ENCODE data around the gene C12orf76. TPM values are rescaled to one million over a fixed set of nuclear protein-coding genes. Genes with fewer than 3 reads are reported as not detected.

C12orf76 gene
- total and polyA plus RNA-seq, 2 of the 13 experiments (the other 11 are each of a cell fraction or from before 2014, with no cell fraction given) = 15.8 to 38.4 TPM

DNA sequence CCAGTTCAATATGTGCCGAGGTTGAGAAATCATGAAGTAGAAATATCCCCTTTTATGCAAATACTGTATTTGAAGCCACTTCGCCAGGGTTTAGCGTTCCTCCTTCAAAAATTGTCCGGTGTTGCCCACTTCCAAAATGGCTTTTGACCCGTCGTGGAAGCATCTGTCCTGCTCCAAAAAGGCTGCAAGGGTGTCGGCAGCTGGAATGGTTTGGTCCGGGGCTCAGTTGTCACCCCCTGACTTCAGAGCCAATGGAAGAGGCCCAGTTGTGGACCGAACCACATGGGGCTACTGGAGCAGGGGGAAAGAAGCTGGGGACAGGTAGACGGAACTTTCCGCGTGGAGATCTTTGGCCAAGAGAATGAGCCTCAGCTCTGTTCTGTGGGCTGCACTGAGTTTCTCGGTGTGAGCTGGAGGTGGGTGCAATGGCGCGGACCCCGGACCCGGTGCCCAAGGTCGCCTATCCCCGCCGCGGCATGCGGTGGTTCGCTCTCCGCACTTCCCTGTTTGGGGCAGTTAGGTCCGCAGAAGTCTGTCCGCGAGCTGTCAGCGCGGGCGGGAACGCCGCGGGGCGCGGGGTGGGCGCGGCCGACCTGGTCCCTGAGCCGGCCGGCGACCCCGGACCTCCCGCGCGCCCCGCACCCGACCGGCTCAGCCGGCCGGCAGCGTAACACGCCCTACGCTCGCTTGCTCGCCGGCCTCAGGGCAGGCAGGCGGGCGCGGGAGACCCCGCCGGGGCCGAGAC, 49.2 kb downstream of the C12orf76 start, which contains the start of gene ANKRD13A (continued):
- no peak for TF ChIP-seq ZSCAN30 (CRISPR knock-in tag; IDR thresholded peaks at IDR 0.05)
- TF ChIP-seq ZFP1 (CRISPR knock-in tag; IDR thresholded peaks at IDR 0.05) = peak; percentile 16; the same call in 1 of the 2 replicates
- TF ChIP-seq KAT7 (CRISPR knock-in tag; IDR thresholded peaks at IDR 0.05; ENCODE audit: borderline replicate concordance) = 0 out of 2 replicates have a peak, but pooled peaks have one; percentile 64
- TF ChIP-seq CBFB (CRISPR knock-in tag; IDR thresholded peaks at IDR 0.05) = no peak
- TF ChIP-seq, protein P1, sequence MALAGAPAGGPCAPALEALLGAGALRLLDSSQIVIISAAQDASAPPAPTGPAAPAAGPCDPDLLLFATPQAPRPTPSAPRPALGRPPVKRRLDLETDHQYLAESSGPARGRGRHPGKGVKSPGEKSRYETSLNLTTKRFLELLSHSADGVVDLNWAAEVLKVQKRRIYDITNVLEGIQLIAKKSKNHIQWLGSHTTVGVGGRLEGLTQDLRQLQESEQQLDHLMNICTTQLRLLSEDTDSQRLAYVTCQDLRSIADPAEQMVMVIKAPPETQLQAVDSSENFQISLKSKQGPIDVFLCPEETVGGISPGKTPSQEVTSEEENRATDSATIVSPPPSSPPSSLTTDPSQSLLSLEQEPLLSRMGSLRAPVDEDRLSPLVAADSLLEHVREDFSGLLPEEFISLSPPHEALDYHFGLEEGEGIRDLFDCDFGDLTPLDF (CRISPR knock-in tag; IDR thresholded peaks at IDR 0.05) = no peak
- TF ChIP-seq KLF9 (CRISPR knock-in tag; IDR thresholded peaks at IDR 0.05; ENCODE audit: low read depth) = no peak
- no peak for TF ChIP-seq MBD4 (IDR thresholded peaks at IDR 0.05; ENCODE audit: borderline replicate concordance, low read length)
- 0 out of 2 replicates have a peak, but pooled peaks have one; percentile 31 for TF ChIP-seq BRCA1 (CRISPR knock-in tag; IDR thresholded peaks at IDR 0.05)
- TF ChIP-seq, protein P2, sequence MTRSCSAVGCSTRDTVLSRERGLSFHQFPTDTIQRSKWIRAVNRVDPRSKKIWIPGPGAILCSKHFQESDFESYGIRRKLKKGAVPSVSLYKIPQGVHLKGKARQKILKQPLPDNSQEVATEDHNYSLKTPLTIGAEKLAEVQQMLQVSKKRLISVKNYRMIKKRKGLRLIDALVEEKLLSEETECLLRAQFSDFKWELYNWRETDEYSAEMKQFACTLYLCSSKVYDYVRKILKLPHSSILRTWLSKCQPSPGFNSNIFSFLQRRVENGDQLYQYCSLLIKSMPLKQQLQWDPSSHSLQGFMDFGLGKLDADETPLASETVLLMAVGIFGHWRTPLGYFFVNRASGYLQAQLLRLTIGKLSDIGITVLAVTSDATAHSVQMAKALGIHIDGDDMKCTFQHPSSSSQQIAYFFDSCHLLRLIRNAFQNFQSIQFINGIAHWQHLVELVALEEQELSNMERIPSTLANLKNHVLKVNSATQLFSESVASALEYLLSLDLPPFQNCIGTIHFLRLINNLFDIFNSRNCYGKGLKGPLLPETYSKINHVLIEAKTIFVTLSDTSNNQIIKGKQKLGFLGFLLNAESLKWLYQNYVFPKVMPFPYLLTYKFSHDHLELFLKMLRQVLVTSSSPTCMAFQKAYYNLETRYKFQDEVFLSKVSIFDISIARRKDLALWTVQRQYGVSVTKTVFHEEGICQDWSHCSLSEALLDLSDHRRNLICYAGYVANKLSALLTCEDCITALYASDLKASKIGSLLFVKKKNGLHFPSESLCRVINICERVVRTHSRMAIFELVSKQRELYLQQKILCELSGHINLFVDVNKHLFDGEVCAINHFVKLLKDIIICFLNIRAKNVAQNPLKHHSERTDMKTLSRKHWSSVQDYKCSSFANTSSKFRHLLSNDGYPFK (CRISPR knock-in tag; IDR thresholded peaks at IDR 0.05; ENCODE audit: borderline replicate concordance) = peak; percentile 41; the same call in 1 of the 2 replicates
- TF ChIP-seq, protein P3, sequence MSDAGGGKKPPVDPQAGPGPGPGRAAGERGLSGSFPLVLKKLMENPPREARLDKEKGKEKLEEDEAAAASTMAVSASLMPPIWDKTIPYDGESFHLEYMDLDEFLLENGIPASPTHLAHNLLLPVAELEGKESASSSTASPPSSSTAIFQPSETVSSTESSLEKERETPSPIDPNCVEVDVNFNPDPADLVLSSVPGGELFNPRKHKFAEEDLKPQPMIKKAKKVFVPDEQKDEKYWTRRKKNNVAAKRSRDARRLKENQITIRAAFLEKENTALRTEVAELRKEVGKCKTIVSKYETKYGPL (CRISPR knock-in tag; IDR thresholded peaks at IDR 0.05) = no peak; the same call in 1 of the 2 replicates
- no peak for TF ChIP-seq ARID2 (CRISPR knock-in tag; IDR thresholded peaks at IDR 0.05; ENCODE audit: borderline replicate concordance)
- 0 out of 2 replicates have a peak, but pooled peaks have one; percentile 24 for TF ChIP-seq NCOR1 (IDR thresholded peaks at IDR 0.05; ENCODE audit: borderline replicate concordance, low read length)
- no peak; the same call in 1 of the 2 replicates for TF ChIP-seq ZNF143 (CRISPR knock-in tag; IDR thresholded peaks at IDR 0.05)
- peak; percentile 17; the same call in 1 of the 2 replicates for TF ChIP-seq SNAPC2 (CRISPR knock-in tag; IDR thresholded peaks at IDR 0.05)
- no peak for TF ChIP-seq ZNF207 (IDR thresholded peaks at IDR 0.05; ENCODE audit: borderline replicate concordance)
- no peak for TF ChIP-seq MAFF (IDR thresholded peaks at IDR 0.05; ENCODE audit: low read depth, low read length)
- TF ChIP-seq, protein P4, sequence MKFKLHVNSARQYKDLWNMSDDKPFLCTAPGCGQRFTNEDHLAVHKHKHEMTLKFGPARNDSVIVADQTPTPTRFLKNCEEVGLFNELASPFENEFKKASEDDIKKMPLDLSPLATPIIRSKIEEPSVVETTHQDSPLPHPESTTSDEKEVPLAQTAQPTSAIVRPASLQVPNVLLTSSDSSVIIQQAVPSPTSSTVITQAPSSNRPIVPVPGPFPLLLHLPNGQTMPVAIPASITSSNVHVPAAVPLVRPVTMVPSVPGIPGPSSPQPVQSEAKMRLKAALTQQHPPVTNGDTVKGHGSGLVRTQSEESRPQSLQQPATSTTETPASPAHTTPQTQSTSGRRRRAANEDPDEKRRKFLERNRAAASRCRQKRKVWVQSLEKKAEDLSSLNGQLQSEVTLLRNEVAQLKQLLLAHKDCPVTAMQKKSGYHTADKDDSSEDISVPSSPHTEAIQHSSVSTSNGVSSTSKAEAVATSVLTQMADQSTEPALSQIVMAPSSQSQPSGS (CRISPR knock-in tag; IDR thresholded peaks at IDR 0.05) = peak; percentile 58; the same call in 1 of the 2 replicates
- TF ChIP-seq, protein P5, sequence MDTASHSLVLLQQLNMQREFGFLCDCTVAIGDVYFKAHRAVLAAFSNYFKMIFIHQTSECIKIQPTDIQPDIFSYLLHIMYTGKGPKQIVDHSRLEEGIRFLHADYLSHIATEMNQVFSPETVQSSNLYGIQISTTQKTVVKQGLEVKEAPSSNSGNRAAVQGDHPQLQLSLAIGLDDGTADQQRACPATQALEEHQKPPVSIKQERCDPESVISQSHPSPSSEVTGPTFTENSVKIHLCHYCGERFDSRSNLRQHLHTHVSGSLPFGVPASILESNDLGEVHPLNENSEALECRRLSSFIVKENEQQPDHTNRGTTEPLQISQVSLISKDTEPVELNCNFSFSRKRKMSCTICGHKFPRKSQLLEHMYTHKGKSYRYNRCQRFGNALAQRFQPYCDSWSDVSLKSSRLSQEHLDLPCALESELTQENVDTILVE (CRISPR knock-in tag; IDR thresholded peaks at IDR 0.05) = peak; percentile 56; the same call in 1 of the 2 replicates
- TF ChIP-seq, protein P6, sequence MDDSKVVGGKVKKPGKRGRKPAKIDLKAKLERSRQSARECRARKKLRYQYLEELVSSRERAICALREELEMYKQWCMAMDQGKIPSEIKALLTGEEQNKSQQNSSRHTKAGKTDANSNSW (CRISPR knock-in tag; IDR thresholded peaks at IDR 0.05; ENCODE audit: borderline replicate concordance) = no peak
- TF ChIP-seq ISL2 (CRISPR knock-in tag; IDR thresholded peaks at IDR 0.05) = peak; percentile 24; the same call in 1 of the 2 replicates
- peak; percentile 92 for TF ChIP-seq KMT2B (CRISPR knock-in tag; IDR thresholded peaks at IDR 0.05)

Data from HepG2 (cell line).